ENCODE data around the gene DRD2.

DRD2 gene

DNA sequence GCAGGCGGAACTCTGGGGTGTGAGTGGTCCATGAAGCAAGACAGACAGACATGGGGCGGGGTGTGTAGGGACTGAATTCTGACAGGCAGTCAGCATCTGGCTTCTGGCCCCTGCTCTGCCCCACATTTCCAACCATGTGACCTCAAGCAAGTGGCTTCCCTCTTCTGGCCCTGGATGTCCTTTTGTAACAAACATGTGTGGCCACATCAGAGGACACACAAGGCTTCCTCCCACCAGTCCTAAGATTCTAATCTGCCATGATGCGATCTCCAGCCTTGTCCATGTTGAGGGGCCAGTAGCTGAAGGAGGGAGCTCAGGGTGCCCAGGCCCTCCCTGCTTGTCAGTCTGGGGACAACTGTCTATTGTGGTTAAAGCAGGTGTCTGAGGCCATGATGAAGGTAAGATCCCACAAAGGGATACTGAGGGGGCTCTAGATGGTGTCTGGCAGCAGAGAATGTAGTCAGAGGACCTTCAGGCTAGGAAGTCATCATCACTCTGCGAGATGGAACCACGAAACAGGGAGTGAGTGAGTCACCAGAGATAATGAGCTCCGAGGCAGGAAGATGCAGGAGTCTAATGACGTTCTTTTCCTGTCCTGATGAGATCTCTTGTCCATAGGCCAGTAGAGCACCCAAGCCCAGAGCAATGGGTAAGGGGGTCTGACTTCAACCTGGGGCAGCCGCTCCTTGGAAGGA, 27.4 kb downstream of the DRD2 start:
- no peak overlapping the region for H3K27ac ChIP-seq (ENCODE audit: low read depth, low read length)
- H3K4me1 ChIP-seq (ENCODE audit: control insufficient read depth in 1 of 2, insufficient read depth in 2 of 2, low read length in 2 of 2), result no peaks in the 10 kb centered on the region
- H3K9me3 ChIP-seq (ENCODE audit: control insufficient read depth in 1 of 2, low read length in 2 of 2), result no peaks in the 10 kb centered on the region
- H3K9ac ChIP-seq (ENCODE audit: low read depth in 1 of 2, low read length in 2 of 2), result no peak overlapping the region
- H3K36me3 ChIP-seq (ENCODE audit: control insufficient read depth in 1 of 2, insufficient read depth in 2 of 2, low read length in 2 of 2), result no peaks in the 10 kb centered on the region
- H3K4me3 ChIP-seq (ENCODE audit: low read depth in 1 of 2, low read length in 2 of 2), result no peak overlapping the region
- peaks cover 0 to under 1% of the 10 kb centered on the region in 2 donors for H3K27me3 ChIP-seq (ENCODE audit: control insufficient read depth in 1 of 2, insufficient read depth in 2 of 2, low read length in 2 of 2)

DNA sequence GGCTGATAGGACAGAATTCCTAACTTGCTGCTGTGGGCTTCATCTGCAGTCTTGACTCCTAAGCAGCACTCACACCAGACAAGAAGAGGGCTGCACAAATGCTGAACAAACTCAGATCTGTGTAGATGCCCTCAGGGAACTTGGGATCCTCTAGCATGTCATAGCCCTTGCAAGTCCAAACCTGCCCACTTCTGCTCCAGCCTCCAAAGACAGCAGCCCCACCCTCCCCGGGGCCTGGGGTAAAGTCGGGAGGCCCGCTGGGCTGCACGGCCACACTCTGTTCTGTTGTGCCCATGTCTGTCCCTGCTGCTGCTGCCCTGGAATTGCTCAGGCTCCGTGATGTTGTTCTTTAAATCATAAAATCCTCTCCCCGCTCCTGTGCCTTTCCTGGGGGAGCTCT, 28.3 kb downstream of the DRD2 start:
- Histone ChIP-seq H3K27me3 (ENCODE audit: control insufficient read depth in 1 of 2, insufficient read depth in 2 of 2, low read length in 2 of 2) (peaks cover 0 to 8% of the 10 kb centered on the region in 2 donors), H3K9ac (ENCODE audit: low read depth in 1 of 2, low read length in 2 of 2) (no peak overlapping the region), H3K27ac (ENCODE audit: low read depth, low read length) (no peak overlapping the region), H3K36me3 (ENCODE audit: control insufficient read depth in 1 of 2, insufficient read depth in 2 of 2, low read length in 2 of 2) (no peaks in the 10 kb centered on the region), H3K4me3 (ENCODE audit: low read depth in 1 of 2, low read length in 2 of 2) (no peak overlapping the region), H3K4me1 (ENCODE audit: control insufficient read depth in 1 of 2, insufficient read depth in 2 of 2, low read length in 2 of 2) (no peaks in the 10 kb centered on the region), H3K9me3 (ENCODE audit: control insufficient read depth in 1 of 2, low read length in 2 of 2) (no peaks in the 10 kb centered on the region)

DNA sequence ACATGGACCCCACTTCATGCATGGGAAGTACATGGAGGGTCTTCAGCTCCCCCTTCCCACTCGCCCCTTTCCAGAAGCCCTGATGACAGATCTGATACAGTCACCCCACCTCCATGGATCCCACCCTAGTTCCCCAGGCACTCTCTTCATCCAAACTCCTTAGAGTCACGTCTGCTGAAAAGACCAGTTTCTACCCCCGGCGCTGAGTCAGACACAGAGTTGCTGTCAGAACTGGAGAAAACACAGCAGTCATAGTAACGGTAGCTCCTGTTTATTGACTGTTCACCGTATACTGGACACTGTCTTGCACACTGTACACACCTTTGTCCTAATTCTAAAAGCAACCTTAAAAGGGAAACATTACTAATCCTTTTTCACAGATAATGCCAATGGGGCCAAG, 29.1 kb downstream of the DRD2 start:
- Histone ChIP-seq H3K27me3 (ENCODE audit: control insufficient read depth in 1 of 2, insufficient read depth in 2 of 2, low read length in 2 of 2) (peaks cover 0 to 8% of the 10 kb centered on the region in 2 donors), H3K9me3 (ENCODE audit: control insufficient read depth in 1 of 2, low read length in 2 of 2) (no peaks in the 10 kb centered on the region), H3K4me1 (ENCODE audit: control insufficient read depth in 1 of 2, insufficient read depth in 2 of 2, low read length in 2 of 2) (no peaks in the 10 kb centered on the region), H3K4me3 (ENCODE audit: low read depth in 1 of 2, low read length in 2 of 2) (no peak overlapping the region), H3K27ac (ENCODE audit: low read depth, low read length) (no peak overlapping the region), H3K36me3 (ENCODE audit: control insufficient read depth in 1 of 2, insufficient read depth in 2 of 2, low read length in 2 of 2) (no peaks in the 10 kb centered on the region), H3K9ac (ENCODE audit: low read depth in 1 of 2, low read length in 2 of 2) (no peak overlapping the region)

DNA sequence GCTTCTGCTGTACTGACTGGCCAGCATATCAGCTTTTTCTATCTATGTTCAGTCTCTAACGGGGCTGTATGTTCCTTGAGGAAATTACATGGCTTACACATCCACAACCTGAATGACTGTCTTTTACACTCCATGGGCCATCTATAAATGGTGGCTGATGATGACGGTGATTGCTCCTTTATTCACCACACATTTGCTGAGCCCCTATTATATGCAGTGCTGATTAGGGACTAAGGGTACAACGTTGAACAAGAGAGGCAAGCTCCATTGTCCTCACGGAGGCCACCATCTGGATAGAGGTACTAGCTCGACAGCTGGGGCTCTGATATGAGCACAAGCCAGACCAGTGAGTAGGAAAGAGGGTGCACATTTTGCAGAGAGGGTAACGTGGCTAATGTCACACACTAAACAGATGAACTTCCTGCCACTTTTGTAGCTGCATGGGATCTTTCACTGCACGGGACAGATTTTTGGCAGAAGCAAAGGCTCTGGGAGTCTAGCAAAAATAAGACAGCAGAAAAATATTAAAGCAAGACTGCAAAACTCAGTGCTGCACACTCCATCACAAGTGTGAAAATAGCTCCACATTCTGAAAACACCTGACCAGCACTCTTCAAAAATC, 30.6 kb downstream of the DRD2 start:
- no peaks in the 10 kb centered on the region for H3K4me1 ChIP-seq (ENCODE audit: control insufficient read depth in 1 of 2, insufficient read depth in 2 of 2, low read length in 2 of 2)
- H3K27ac ChIP-seq (ENCODE audit: low read depth, low read length), result no peak overlapping the region
- no peak overlapping the region for H3K4me3 ChIP-seq (ENCODE audit: low read depth in 1 of 2, low read length in 2 of 2)
- H3K9ac ChIP-seq (ENCODE audit: low read depth in 1 of 2, low read length in 2 of 2), result no peak overlapping the region
- no peaks in the 10 kb centered on the region for H3K36me3 ChIP-seq (ENCODE audit: control insufficient read depth in 1 of 2, insufficient read depth in 2 of 2, low read length in 2 of 2)
- H3K27me3 ChIP-seq (ENCODE audit: control insufficient read depth in 1 of 2, insufficient read depth in 2 of 2, low read length in 2 of 2), result peaks cover 0 to 8% of the 10 kb centered on the region in 2 donors
- H3K9me3 ChIP-seq (ENCODE audit: control insufficient read depth in 1 of 2, low read length in 2 of 2), result no peaks in the 10 kb centered on the region

DNA sequence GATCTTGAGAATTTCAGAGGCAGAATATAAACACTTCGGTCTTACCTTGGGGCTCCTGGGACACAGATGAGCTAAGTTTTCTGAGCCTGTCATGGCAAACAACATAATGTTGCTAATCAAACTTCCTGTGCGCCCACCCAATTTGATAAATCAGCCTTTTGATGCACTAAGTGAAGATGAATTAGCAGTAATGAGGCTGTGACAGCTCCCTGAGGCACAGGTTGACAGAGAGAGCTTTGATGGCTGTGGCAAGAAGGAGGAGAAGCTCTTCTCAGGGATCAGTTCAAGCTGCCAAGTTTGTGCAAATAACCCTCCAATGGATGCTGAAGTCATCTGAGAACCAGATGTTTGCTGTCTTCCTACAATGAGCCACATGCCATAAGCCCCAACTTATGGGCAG, 34.4 kb downstream of the DRD2 start:
- Histone ChIP-seq H3K27ac (ENCODE audit: low read depth, low read length) (no peak overlapping the region), H3K36me3 (ENCODE audit: control insufficient read depth in 1 of 2, insufficient read depth in 2 of 2, low read length in 2 of 2) (no peaks in the 10 kb centered on the region)

DNA sequence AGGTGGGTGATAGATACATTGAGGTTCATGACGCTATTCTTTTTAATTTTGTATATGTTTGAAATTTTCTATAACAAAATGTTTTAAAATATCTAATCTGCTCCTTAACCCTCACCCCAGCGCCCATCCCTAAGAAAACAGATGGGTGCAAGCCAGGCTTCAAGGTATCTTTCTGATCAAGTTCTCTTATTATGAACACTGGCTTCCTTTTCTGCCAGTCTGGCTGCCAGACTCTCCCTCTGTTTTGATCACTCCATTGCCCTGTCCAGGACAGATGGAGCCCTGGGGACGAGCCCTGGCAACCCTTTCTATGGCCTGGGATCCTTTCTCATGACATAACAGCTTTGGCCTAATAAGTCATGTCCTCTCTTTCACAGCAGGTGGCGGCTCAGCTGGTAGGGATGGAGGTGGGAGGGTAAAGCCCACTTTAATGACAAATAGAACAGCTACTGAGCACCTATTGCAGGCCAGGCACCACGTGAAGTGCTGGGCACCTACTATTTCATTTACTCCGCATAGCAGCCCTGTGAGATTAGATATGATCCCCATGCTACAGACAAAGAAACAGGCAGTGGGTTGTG, 38.4 kb downstream of the DRD2 start:
- Histone ChIP-seq H3K27ac (ENCODE audit: low read depth, low read length) (no peak overlapping the region), H3K9me3 (ENCODE audit: control insufficient read depth in 1 of 2, low read length in 2 of 2) (no peaks in the 10 kb centered on the region), H3K4me3 (ENCODE audit: low read depth in 1 of 2, low read length in 2 of 2) (no peak overlapping the region), H3K27me3 (ENCODE audit: control insufficient read depth in 1 of 2, insufficient read depth in 2 of 2, low read length in 2 of 2) (no peaks in the 10 kb centered on the region), H3K9ac (ENCODE audit: low read depth in 1 of 2, low read length in 2 of 2) (no peak overlapping the region), H3K4me1 (ENCODE audit: control insufficient read depth in 1 of 2, insufficient read depth in 2 of 2, low read length in 2 of 2) (no peaks in the 10 kb centered on the region), H3K36me3 (ENCODE audit: control insufficient read depth in 1 of 2, insufficient read depth in 2 of 2, low read length in 2 of 2) (no peaks in the 10 kb centered on the region)

More for the DNA sequence above, 34.4 kb downstream of the DRD2 start:
- no peak overlapping the region for H3K9ac ChIP-seq (ENCODE audit: low read depth in 1 of 2, low read length in 2 of 2)
- H3K9me3 ChIP-seq (ENCODE audit: control insufficient read depth in 1 of 2, low read length in 2 of 2), result no peaks in the 10 kb centered on the region
- peaks cover 0 to 8% of the 10 kb centered on the region in 2 donors for H3K27me3 ChIP-seq (ENCODE audit: control insufficient read depth in 1 of 2, insufficient read depth in 2 of 2, low read length in 2 of 2)
- no peak overlapping the region for H3K4me3 ChIP-seq (ENCODE audit: low read depth in 1 of 2, low read length in 2 of 2)
- H3K4me1 ChIP-seq (ENCODE audit: control insufficient read depth in 1 of 2, insufficient read depth in 2 of 2, low read length in 2 of 2), result no peaks in the 10 kb centered on the region

DNA sequence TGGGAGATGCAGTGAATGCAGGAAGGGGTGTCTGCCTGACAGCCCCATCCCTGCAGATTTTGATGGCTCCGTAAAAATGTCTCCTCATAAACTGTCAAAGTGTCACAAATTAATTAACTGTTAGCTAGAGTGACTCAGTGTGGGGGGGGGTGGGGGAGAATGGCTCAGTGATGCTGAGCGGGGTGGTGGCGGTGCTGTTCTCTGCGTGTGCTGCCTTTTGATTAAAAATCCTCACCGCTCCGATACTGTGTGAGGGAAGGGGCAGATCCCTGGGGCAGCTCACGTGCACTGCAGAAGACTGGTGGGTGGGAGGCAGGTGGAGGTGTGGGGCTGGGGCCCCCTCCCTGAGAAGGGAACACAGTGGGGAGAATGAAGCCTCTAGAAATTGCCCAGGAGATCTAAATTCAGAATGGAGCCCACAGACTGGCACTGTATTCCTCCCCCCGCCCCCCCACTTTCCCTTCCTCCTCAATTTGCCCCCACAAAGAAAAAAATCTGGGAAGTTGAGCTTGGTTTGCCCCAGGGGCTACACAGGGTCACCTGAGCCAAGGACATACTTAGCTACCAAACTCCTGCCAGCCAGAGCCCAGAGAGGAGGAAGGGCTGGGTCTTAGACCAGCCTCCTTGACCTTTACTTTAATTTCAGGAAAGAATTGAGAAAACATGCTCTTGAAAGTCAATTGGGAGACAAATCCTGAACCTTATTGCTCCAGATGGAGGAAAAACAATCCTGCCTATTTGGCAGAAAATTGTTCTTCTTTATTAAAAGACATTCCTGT, 39.8 kb downstream of the DRD2 start:
- Histone ChIP-seq H3K36me3 (ENCODE audit: control insufficient read depth in 1 of 2, insufficient read depth in 2 of 2, low read length in 2 of 2) (no peaks in the 10 kb centered on the region), H3K27me3 (ENCODE audit: control insufficient read depth in 1 of 2, insufficient read depth in 2 of 2, low read length in 2 of 2) (no peaks in the 10 kb centered on the region), H3K4me3 (ENCODE audit: low read depth in 1 of 2, low read length in 2 of 2) (no peak overlapping the region), H3K9me3 (ENCODE audit: control insufficient read depth in 1 of 2, low read length in 2 of 2) (no peaks in the 10 kb centered on the region), H3K4me1 (ENCODE audit: control insufficient read depth in 1 of 2, insufficient read depth in 2 of 2, low read length in 2 of 2) (no peaks in the 10 kb centered on the region), H3K9ac (ENCODE audit: low read depth in 1 of 2, low read length in 2 of 2) (no peak overlapping the region), H3K27ac (ENCODE audit: low read depth, low read length) (no peak overlapping the region)

DNA sequence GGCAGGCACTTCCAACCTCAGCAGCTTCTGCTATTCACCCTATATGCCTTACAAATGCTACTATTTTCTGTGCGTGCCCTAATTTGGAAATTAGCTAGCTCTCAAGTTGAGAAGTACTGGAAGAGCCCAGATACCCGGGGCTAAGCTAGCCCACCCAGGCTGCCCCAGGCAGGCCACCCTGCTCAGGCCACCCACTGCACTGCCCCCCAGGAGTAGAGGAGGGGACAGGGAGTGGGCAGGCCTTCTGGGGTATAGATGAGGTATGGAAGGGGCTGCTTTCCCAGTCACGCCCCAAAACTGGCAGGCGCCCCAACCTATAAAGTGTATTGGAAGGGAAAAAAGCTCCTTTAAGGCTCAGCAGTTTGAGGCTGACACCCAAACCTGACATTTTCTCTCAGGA, 43.5 kb downstream of the DRD2 start:
- Histone ChIP-seq H3K27me3 (ENCODE audit: control insufficient read depth in 1 of 2, insufficient read depth in 2 of 2, low read length in 2 of 2) (no peaks in the 10 kb centered on the region), H3K36me3 (ENCODE audit: control insufficient read depth in 1 of 2, insufficient read depth in 2 of 2, low read length in 2 of 2) (no peaks in the 10 kb centered on the region), H3K27ac (ENCODE audit: low read depth, low read length) (no peak overlapping the region), H3K4me3 (ENCODE audit: low read depth in 1 of 2, low read length in 2 of 2) (no peak overlapping the region), H3K9ac (ENCODE audit: low read depth in 1 of 2, low read length in 2 of 2) (no peak overlapping the region), H3K4me1 (ENCODE audit: control insufficient read depth in 1 of 2, insufficient read depth in 2 of 2, low read length in 2 of 2) (no peaks in the 10 kb centered on the region), H3K9me3 (ENCODE audit: control insufficient read depth in 1 of 2, low read length in 2 of 2) (no peaks in the 10 kb centered on the region)

DNA sequence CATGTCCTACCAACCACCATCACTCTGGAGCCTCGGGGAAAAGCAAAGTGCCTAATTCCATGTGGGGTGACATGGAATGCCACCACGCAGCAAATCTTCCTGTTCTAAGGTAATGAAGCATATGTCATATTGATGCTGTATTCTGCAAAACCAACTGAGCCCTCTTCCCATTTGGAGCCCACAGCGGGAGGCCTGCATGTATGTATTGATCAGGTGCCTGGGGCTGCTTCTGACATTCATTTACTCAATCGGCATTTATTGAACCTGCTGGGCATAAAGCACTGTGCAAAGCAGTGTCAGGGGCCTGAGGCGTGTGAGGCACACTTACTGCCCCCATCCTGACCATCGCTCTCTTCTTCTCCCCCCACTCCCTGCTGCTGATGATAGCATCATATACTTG, 48.5 kb downstream of the DRD2 start:
- H3K36me3 ChIP-seq (ENCODE audit: control insufficient read depth in 1 of 2, insufficient read depth in 2 of 2, low read length in 2 of 2), result no peaks in the 10 kb centered on the region
- no peaks in the 10 kb centered on the region for H3K27me3 ChIP-seq (ENCODE audit: control insufficient read depth in 1 of 2, insufficient read depth in 2 of 2, low read length in 2 of 2)
- no peaks in the 10 kb centered on the region for H3K4me1 ChIP-seq (ENCODE audit: control insufficient read depth in 1 of 2, insufficient read depth in 2 of 2, low read length in 2 of 2)
- no peak overlapping the region for H3K4me3 ChIP-seq (ENCODE audit: low read depth in 1 of 2, low read length in 2 of 2)
- H3K9me3 ChIP-seq (ENCODE audit: control insufficient read depth in 1 of 2, low read length in 2 of 2), result no peaks in the 10 kb centered on the region
- no peak overlapping the region for H3K27ac ChIP-seq (ENCODE audit: low read depth, low read length)
- H3K9ac ChIP-seq (ENCODE audit: low read depth in 1 of 2, low read length in 2 of 2), result no peak overlapping the region

DNA sequence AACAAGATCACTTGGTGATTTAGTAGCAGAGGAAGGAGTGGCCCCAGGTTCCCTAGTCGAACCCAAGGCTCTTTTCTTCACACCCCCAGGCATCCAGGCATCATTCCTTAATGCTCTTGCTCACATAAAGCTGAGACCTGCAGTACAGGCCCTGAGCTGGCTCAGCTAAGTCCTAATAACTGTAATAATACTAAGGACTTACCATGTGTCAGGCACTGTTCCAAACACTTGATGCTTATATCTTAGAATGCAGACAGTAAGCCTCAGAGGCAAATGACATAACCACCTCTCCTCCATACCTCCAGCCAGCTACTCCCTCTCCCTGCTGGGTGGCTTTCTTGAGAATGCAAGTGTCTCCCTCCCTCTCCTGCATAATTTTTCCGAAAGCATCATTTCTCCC, 54.4 kb downstream of the DRD2 start:
- H3K9ac ChIP-seq (ENCODE audit: low read depth in 1 of 2, low read length in 2 of 2), result no peak overlapping the region
- H3K27me3 ChIP-seq (ENCODE audit: control insufficient read depth in 1 of 2, insufficient read depth in 2 of 2, low read length in 2 of 2), result no peaks in the 10 kb centered on the region
- H3K4me3 ChIP-seq (ENCODE audit: low read depth in 1 of 2, low read length in 2 of 2), result no peak overlapping the region
- no peak overlapping the region for H3K27ac ChIP-seq (ENCODE audit: low read depth, low read length)
- H3K4me1 ChIP-seq (ENCODE audit: control insufficient read depth in 1 of 2, insufficient read depth in 2 of 2, low read length in 2 of 2), result no peaks in the 10 kb centered on the region
- no peaks in the 10 kb centered on the region for H3K36me3 ChIP-seq (ENCODE audit: control insufficient read depth in 1 of 2, insufficient read depth in 2 of 2, low read length in 2 of 2)
- no peaks in the 10 kb centered on the region for H3K9me3 ChIP-seq (ENCODE audit: control insufficient read depth in 1 of 2, low read length in 2 of 2)

Data from duodenal mucosa (tissue), 2 donors.